H1 (cell line): ENCODE results near the gene RPP14. TPM values are rescaled to one million over a fixed set of nuclear protein-coding genes. Genes with fewer than 3 reads are reported as not detected.

ENCODE experiments used
- ASH2L ChIP-seq: fragments of 200-600, 300-600 bp; sonication (generic); IDR thresholded peaks from one replicate; pipeline ENCODE4 v1.7.1; 2017; ENCODE audit warnings: low read length
- CEBPB ChIP-seq: IDR thresholded peaks from 2 replicates; pipeline ENCODE4 v1.6.1; 2012; ENCODE audit warnings: low read depth, low read length
- CHD2 ChIP-seq: IDR thresholded peaks from 2 replicates; pipeline ENCODE4 v1.6.1; 2012; ENCODE audit warnings: low read length, improper control_type of control experiment
- CTCF ChIP-seq, 3 experiments: IDR thresholded peaks; 1 replicate in 2 of 3; 2 replicates in 1 of 3; pipeline versions ENCODE4 v1.5.1 to v1.6.1; 2011; ENCODE audit warnings: low read length in 3 of 3, mild to moderate bottlenecking in 3 of 3, inconsistent platforms in 2 of 3, low read depth in 1 of 3, moderate library complexity in 1 of 3; ENCODE audit not compliant: insufficient read depth in 1 of 3; ENCODE audit errors: control extremely low read depth in 1 of 3
- EP300 ChIP-seq, 2 experiments: IDR thresholded peaks; 1 replicate in 1 of 2; 2 replicates in 1 of 2; pipeline ENCODE4 v1.6.1; 2011 to 2012; ENCODE audit warnings: low read depth in 2 of 2, low read length in 2 of 2, mild to moderate bottlenecking in 2 of 2, borderline replicate concordance in 1 of 2, inconsistent platforms in 1 of 2, moderate library complexity in 1 of 2
- JUN ChIP-seq: IDR thresholded peaks from 2 replicates; pipeline ENCODE4 v1.6.1; 2011; ENCODE audit warnings: low read depth, mild to moderate bottlenecking, improper control_type of control experiment, low read length
- JUND ChIP-seq: IDR thresholded peaks from 2 replicates; pipeline ENCODE4 v1.6.1; 2011; ENCODE audit warnings: mild to moderate bottlenecking, improper control_type of control experiment, low read length
- NRF1 ChIP-seq: IDR thresholded peaks from 2 replicates; pipeline ENCODE4 v1.6.1; 2011; ENCODE audit warnings: mild to moderate bottlenecking, low read depth, low read length, improper control_type of control experiment
- SUZ12 ChIP-seq: fragments of 200-600 bp; sonication (generic); IDR thresholded peaks from 2 replicates; pipeline ENCODE4 v1.6.1; 2012; ENCODE audit warnings: mild to moderate bottlenecking, inconsistent platforms, low read length, moderate library complexity, mixed read lengths
- TAF1 ChIP-seq: IDR thresholded peaks from 2 replicates; pipeline ENCODE4 v1.6.1; 2011; ENCODE audit warnings: mild to moderate bottlenecking, low read depth, low read length
- TAF7 ChIP-seq: optimal IDR thresholded peaks from 2 replicates; pipeline ENCODE3; 2011; ENCODE audit warnings: low read depth, mild to moderate bottlenecking, inconsistent platforms, low read length, moderate library complexity, borderline replicate concordance
- USF2 ChIP-seq: IDR thresholded peaks from 2 replicates; pipeline ENCODE4 v1.6.1; 2011; ENCODE audit warnings: low read length, improper control_type of control experiment
- YY1 ChIP-seq: IDR thresholded peaks from 2 replicates; pipeline ENCODE4 v1.6.1; 2011; ENCODE audit warnings: low read depth, mild to moderate bottlenecking, low read length
- polyA plus RNA-seq, 7 experiments: library from polyadenylated mRNA; depleted of rRNA in 3 of 7; stranded (reverse) in 5 of 7; unstranded in 2 of 7; fragments of >200 nt in 5 of 7; fragments of 200-250 nt in 2 of 7; gene quantifications; 1 replicate in 5 of 7; 2 replicates in 1 of 7; 4 replicates in 1 of 7; pipeline versions ENCODE4 v1.2.1 to v1.2.3, GENCODE V29; 2011 to 2013; ENCODE audit warnings: missing spikeins in 2 of 7, mixed read lengths in 2 of 7
- total RNA-seq: library from RNA; stranded (reverse); fragmentation: NEBNext Ultra II Directional; extraction: Animal tissue kit (Norgen Biotek cat#: 25700); gene quantifications from 2 replicates; pipeline ENCODE4 v1.2.1, GENCODE V29; 2021

RPP14 gene
- total and polyA plus RNA-seq, 2 of the 8 experiments (the other 6 are each of a cell fraction or from before 2014, with no cell fraction given) = 11.7 to 23.4 TPM

- TF ChIP-seq EP300 (IDR thresholded peaks at IDR 0.05; ENCODE audit: borderline replicate concordance in 1 of 2, low read depth in 2 of 2, low read length in 2 of 2) (peak in 1 of 2 experiments; percentile 63; a peak in 1 of 3 replicates), JUND (peak; percentile 99), ASH2L (peak; percentile 91), TAF1 (peak; percentile 83), CHD2 (peak; percentile 37; the same call in 1 of the 2 replicates), YY1 (no peak), TAF7 (peak; percentile 48), SUZ12 (no peak), CEBPB (0 out of 2 replicates have a peak, but pooled peaks have one; percentile 18), JUN (peak; percentile 85; the same call in 1 of the 2 replicates), NRF1 (peak; percentile 84), CTCF (IDR thresholded peaks at IDR 0.05; ENCODE audit: control extremely low read depth in 1 of 3, insufficient read depth in 1 of 3, low read depth in 1 of 3, low read length in 3 of 3) (peak; percentile 86 to 98 (median 92)), USF2 (0 out of 2 replicates have a peak, but pooled peaks have one; percentile 16)
Observed at GRCh38 chr3:58305882-58306711, at the start of gene RPP14, which contains the start of gene HTD2 (continued).
